Measurements from ENCODE around the gene SDHA.
"Not testable (repeated sequence)": the region's sequence is repeated elsewhere in the genome, so short reads cannot be mapped to it uniquely, and the experiment has no call there.

The SDHA gene

DNA sequence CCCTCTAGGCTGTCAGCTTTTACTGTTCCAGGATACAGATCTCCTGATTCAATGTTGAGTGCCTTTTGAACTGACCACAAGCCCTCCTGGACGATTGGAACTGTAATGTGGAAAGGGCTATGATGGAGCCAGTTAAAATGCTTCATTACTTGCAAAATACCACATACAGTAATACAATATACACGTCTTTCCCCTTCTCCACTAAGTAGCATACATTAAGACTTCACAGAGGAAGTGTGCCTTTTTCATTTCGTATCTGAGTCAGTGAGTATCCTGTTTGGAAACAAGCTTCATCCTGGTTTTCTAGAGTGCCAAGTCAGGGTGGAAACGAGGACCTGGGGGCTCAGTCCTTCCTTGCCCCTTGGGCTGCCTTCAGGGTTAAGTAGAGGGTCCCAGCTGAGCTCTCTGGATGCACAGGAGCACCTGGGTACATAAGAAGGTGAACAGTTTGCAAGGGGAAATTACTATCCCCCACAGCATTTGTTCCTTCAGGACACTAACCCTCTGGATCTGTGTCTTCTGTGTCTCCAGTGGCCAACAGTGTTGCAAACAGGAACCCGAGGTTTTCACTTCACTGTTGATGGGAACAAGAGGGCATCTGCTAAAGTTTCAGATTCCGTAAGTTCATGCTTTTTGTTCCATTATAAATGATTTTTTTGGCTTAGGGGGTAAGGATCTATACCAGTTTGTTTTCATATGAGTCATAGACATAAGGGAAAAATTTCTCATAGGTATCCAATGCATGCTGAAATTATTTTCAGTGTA is 5.0 kb downstream of the SDHA start:
- not testable (repeated sequence) for DNase-seq (ENCODE audit: low read depth in 2 of 2)

DNA sequence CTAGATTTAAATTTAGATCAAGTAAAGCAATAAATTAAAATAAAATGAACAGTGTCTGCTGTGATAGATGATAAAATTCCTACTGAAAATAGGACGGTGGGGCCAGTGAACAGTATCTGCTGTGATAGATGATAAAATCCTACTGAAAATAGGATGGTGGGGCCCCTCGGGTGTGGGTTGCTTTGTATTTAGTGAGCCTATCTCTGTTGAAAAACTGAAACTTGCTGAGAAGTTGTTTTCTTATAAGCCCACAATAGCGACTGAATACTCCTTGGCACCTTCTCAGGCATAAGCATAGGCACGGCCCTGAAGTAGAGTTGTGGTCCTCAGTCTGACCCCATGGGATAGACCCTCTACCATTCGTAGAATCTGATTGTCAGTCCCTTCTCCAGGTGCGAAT is 5.7 kb downstream of the SDHA start:
- DNase-seq (ENCODE audit: low read depth in 2 of 2), result no peak

DNA sequence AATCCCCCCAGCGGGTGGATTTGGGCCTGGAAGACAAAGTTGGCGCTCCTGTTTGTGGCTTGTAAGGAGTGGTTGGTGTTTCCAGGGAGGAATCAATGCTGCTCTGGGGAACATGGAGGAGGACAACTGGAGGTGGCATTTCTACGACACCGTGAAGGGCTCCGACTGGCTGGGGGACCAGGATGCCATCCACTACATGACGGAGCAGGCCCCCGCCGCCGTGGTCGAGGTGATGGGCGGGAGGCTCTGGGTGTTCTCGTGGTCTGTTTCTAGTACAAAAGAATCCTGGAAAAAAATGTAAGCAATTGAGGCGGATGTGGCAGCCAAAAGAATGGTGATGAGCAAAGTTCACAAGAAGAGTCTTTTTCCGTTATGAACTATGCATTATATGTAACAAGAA is 7.2 kb downstream of the SDHA start:
- DNase-seq (ENCODE audit: low read depth in 2 of 2), result no peak

DNA sequence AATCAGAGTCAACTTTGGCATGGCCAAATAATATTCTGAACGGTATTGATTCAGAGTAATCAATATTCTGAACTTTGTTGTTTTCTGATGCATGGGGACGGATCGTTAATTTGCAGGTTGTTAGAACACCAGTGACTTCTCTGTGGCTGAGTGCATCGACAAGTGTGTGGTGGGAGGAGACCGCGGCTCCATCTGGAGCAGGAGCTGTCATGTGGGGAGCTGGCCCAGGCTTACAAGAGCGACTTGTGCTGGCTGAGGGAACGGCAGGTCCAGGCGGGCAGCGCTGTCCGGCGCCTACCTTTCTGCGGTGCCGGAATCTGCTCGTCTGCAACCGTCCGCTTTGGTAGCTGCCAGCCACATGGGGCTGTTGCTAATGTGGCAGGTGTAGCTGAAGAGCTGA is 9.3 kb downstream of the SDHA start:
- DNase-seq (ENCODE audit: low read depth in 2 of 2), result not testable (repeated sequence)

DNA sequence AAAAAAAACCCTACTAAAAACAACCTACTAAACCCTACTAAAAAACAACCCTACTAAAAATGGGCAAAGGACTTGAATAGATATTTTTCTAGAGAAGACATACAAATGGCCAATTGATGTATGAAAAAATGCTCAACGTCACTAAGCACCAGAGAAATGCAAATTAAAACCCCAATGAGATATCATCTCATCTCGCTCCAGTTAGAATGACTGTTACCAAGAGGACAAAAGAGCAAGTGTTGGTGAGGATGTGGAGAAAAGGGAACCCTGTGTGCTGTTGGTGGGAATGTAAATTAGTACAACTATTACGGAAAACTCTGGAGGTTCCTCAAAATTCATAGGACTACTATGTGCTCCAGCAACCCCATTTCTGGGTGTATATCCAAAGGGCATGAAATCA is 10.8 kb downstream of the SDHA start:
- no peak for DNase-seq (ENCODE audit: low read depth in 2 of 2)

DNA sequence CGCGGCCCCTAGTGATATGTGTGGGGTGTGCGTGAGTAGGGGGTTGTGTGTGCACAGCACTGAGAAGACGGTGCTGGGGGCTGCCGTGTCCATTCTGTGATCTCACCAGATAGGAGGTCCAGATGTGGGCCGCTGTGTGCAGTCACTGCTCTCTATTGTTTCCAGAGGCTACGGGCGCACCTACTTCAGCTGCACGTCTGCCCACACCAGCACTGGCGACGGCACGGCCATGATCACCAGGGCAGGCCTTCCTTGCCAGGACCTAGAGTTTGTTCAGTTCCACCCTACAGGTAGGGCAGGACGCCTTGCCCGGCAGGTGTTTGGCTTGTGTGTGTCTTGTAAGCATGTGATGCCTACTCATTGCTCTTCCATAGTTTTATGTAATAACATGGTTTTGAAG is 12.6 kb downstream of the SDHA start:
- DNase-seq (ENCODE audit: low read depth in 2 of 2), result no peak

DNA sequence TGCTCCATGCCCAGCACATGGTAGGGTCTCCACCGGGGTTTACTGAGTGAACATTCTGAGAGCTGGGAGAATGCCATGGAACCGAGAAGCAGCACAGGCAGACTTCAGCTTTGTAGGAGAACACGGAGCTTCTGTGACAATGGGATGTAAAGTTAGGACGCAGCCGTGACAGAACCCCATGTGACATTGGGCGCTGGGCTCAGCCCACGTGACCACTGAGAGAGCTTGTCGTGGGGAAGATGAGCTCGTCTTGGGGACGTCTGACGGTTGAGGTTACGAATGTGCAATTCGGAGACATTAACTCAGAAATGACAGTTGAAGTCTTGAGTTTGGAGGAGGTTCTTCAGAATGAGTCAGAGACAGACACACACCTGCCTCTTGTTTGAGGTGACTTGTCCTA is 13.5 kb downstream of the SDHA start:
- no peak for DNase-seq (ENCODE audit: low read depth in 2 of 2)

DNA sequence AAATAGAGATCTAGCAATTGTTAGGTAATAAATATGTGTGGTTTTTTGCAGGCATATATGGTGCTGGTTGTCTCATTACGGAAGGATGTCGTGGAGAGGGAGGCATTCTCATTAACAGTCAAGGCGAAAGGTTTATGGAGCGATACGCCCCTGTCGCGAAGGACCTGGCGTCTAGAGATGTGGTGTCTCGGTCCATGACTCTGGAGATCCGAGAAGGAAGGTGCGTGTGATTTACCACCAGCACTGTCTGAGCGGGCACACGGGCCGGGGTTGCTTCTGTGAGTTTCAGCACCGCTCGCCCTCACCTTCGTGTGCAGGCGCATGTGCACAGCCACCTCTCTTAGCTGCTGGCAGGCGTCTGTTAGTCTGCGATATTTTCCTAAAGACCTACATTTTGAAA is 15.3 kb downstream of the SDHA start:
- DNase-seq (ENCODE audit: low read depth in 2 of 2), result not testable (repeated sequence)

DNA sequence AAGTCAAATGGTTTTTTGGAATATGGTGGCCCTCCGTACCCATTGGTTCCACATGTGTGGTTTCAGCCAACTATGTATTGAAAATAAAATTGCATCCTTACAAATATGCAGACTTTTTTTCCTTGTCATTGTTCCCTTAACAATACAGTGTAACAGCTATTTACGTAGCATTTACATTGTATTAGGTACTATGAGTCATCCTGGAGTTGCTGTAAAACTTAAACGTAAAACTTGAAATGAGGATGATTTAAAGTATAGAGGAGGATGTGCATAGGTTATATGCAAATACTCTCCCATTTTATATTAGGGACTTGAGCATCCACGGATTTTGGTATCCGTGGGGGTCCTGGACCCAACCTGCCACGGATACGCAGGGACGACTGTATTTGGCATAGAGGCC is 16.3 kb downstream of the SDHA start:
- no peak for DNase-seq (ENCODE audit: low read depth in 2 of 2)

DNA sequence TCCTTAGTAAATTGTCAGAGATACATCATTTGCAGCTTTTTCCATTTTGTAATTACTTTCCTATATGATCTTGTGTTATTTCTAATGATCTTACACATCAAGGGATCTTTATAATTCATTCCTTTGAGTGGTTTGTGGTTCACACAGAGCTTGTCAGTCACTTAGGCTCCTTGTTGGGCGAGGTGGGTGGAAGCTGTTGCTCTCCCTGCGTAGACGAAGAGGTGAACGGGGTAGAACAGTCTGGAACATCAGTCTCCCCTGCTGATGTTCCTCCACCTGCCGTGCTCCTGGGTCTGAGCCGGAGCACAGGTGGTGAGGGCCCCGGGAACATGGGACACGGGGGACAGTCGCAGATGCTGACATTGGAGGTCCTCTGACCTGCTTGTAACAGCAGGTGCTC is 17.4 kb downstream of the SDHA start:
- DNase-seq (ENCODE audit: low read depth in 2 of 2), result not testable (repeated sequence)

DNA sequence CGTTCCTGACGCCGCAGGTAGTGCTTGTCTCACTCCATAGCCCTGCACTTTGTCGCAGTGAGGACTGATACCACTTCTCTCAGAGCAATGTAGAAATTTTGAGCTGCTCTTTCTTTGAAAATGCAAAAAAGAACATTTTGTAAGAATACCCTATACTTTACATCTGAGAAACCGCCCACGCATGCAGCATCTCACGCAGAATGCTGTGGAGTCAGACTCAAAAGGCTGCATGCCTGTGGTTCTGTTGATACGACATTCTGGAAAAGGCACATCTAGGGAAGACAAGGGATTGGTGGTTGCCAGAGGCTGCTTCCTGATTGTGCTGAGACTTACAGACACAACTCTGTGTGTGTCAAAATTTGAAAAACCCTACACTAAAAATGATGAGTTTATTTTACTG is 19.8 kb downstream of the SDHA start:
- not testable (repeated sequence) for DNase-seq (ENCODE audit: low read depth in 2 of 2)

DNA sequence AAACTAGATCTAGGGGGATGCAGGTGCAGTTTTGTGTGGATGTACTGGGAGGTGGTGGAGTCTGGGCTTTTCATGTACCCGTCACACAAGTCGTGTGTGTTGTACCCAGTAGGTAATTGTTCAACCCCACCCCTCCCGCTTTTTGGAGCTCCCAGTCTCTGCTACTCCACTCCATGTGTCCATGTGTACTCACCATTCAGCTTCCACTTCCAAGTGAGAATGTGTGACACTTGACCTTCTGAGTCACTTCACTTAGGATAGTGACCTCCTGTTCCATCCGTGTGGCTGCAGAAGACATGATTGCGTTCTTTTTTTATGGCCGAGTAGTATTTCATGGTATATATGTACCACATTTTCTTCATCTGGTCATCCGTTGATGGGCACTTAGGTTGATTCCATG is 22.4 kb downstream of the SDHA start:
- not testable (repeated sequence) for DNase-seq (ENCODE audit: low read depth in 2 of 2)

DNA sequence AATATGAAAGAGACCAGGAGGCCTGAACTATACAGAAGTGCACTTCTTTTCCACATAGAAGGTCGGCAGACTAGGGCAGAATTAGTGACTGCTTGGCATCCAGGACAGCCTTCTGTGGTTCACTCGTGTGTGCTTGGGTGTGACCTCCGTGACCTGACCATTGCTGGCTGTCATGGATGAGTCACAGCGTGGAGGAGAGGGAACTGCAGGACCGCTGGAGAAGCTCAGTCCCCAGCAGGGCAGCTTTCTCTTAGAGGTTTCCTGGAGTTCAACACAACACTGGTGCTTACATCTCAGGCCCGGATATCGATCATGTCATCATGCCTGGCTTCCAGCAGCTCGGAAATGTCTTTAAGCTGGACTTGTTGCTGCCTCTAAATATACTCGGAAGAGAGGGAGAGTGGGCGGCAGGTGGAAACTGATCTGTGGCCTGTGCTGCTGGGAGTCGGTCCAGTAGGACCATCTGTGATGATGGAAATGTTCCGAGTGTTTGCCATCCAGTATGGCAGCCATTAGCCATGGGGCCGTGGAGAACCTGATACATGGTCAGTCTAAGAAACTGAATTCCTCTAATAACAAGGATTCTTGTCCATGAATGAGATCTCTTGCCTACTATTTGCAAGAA is 23.0 kb downstream of the SDHA start:
- not testable (repeated sequence) for DNase-seq (ENCODE audit: low read depth in 2 of 2)

DNA sequence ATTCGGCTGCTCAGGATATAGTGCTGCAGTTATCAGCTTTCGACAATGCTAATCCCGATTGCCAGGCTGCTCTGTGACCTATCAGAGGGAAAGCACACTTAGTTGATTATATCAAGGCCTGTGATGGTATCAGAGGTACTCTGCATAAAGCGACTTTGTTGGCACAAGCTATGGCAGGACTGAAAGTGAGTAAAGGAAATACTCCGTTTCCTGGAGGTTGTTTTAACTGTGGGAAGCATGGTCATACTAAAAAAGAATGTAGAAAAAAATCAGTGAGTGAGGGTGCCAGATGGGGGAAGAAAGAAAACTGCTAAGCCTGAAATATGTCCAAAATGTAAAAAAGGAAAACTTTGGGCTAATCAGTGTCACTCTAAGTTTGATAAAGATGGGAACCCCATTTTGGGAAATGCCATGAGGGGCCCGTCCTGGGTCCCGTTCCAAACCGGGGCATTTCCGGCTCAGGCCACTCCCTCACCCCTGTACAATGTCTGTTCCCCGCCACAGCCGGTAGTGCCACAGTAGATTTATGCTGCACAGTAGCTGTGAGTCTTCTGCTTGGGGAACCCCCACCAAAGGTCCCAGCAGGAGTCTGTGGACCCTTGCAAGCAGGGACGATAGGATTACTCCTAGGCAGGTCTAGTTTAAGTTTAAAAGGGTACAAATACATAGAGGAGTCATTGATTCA is 25.7 kb downstream of the SDHA start:
- DNase-seq (ENCODE audit: low read depth in 2 of 2), result not testable (repeated sequence)

DNA sequence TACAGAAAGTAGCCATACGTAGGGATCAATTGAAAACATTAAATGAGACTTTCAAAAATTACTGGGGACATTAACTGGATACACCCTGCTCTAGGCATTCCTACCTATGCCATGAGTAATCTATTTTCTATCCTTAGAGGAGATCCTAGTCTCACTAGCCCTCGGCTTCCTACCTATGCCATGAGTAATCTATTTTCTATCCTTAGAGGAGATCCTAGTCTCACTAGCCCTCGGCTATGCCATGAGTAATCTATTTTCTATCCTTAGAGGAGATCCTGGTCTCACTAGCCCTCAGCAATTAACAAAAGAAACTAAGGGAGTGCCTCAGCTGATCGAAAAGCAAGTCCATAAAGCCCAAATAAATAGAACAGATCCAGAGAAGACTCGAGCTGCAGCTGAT is 27.6 kb downstream of the SDHA start:
- not testable (repeated sequence) for DNase-seq (ENCODE audit: low read depth in 2 of 2)

DNA sequence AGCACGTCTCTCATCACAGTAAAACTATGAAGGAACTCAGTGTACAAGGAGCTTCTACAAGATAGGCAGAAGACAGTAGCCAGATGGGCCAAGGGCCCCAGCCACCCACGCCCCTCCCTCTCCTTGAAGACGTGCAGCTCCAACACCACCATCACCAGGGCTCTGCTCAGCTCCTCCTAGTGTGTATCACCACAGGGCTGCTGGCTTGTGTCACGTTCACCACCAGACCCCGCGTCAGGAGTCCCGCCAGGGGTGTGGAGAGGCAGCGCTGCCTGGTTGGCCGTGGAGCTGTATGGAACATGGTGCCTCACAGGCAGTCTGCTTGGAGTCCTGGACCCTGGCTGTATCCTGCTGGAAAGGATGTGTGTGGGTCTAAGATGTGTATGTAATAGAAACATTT is 32.3 kb downstream of the SDHA start:
- not testable (repeated sequence) for DNase-seq (ENCODE audit: low read depth in 2 of 2)

DNA sequence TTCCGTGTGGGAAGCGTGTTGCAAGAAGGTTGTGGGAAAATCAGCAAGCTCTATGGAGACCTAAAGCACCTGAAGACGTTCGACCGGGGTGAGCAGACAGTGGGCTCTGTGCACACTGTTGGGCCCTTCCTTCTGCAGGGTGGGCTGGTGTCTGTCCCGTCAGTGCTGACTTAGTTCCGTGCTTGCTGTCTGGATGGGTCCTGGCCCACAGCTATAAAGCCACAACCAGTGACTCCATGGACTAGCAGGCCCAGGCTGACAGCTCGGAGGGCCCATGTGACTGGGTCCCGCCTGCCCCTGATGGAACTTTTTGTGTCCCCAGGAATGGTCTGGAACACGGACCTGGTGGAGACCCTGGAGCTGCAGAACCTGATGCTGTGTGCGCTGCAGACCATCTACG is 32.9 kb downstream of the SDHA start:
- DNase-seq (ENCODE audit: low read depth in 2 of 2), result not testable (repeated sequence)

DNA sequence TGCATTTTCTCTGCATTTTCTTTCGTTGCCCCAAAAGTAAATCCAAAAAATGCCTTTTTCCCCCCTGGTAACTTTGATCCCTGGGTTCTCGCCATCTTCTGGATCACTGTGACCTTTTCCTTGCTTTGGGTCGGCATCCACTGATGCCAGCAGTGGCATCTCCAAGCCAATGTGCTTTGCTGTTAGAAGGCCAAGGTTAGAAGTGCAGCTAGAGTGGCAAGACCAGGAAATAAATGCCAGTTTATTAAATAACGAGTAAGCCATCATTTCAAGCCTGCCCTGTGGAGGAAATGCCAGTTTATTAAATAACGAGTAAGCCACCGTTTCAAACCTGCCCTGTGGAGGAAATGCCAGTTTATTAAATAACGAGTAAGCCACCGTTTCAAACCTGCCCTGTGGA is 33.4 kb downstream of the SDHA start:
- not testable (repeated sequence) for DNase-seq (ENCODE audit: low read depth in 2 of 2)

DNA sequence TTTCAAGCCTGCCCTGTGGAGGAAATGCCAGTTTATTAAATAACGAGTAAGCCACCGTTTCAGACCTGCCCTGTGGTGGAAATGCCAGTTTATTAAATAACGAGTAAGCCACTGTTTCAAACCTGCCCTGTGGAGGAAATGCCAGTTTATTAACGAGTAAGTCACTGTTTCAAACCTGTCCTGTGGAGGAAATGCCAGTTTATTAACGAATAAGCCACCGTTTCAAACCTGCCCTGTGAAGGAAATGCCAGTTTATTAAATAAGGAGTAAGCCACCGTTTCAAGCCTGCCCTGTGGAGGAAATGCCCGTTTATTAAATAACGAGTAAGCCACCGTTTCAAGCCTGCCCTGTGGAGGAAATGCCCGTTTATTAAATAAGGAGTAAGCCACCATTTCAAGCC is 33.9 kb downstream of the SDHA start:
- DNase-seq (ENCODE audit: low read depth in 2 of 2), result not testable (repeated sequence)

DNA sequence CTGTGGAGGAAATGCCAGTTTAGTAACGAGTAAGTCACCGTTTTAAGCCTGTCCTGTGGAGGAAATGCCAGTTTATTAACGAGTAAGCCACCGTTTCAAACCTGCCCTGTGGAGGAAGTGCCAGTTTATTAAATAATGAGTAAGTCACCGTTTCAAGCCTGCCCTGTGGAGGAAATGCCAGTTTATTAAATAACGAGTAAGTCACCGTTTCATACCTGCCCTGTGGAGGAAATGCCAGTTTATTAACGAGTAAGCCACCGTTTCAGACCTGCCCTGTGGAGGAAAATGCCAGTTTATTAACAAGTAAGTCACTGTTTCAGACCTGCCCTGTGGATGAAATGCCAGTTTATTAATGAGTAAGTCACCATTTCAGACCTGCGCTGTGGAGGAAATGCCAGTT is 34.4 kb downstream of the SDHA start:
- DNase-seq (ENCODE audit: low read depth in 2 of 2), result no peak

DNA sequence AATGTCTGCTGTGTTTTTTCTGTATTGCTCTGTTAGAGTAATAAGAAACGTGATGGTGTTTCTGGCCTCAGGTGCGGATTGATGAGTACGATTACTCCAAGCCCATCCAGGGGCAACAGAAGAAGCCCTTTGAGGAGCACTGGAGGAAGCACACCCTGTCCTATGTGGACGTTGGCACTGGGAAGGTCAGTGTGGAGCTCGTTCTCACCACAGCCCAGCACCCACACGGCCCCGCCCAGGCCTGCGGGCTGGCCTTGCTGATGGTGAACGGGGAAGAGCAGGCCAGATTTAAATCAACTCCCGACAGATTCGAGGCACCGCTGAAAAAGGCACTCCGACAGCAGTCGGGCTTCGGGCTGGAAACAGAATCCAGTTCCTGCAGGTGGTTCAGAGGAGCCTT is 36.2 kb downstream of the SDHA start:
- not testable (repeated sequence) for DNase-seq (ENCODE audit: low read depth in 2 of 2)

DNA sequence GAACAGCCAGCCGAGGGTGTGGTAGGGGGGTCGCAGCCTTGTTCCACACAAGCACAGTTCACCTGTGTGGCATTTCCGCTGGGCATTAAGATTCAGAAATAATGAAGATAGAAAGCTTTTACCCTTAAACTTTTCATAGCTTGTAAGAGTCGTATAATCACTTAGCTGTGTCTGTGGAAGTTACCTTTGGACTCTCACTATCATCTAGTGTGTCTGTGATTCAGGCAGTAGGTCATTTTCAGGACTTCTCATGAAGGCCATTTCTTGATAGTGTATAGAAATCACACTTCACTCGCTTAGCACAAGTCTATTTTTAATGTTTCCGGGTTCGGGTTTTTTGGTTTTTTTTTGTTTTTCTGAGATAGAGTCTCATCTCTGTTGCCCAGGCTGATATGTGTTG is 37.0 kb downstream of the SDHA start:
- DNase-seq (ENCODE audit: low read depth in 2 of 2), result not testable (repeated sequence)

DNA sequence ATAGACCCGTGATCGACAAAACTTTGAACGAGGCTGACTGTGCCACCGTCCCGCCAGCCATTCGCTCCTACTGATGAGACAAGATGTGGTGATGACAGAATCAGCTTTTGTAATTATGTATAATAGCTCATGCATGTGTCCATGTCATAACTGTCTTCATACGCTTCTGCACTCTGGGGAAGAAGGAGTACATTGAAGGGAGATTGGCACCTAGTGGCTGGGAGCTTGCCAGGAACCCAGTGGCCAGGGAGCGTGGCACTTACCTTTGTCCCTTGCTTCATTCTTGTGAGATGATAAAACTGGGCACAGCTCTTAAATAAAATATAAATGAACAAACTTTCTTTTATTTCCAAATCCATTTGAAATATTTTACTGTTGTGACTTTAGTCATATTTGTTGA is 38.2 kb downstream of the SDHA start:
- not testable (repeated sequence) for DNase-seq (ENCODE audit: low read depth in 2 of 2)

Data from stimulated activated CD8-positive, alpha-beta memory T cell treated with anti-CD3 and anti-CD28 coated beads, Interleukin-2, amount 100 ng/mL, for 48 hours (primary cell).